Transverse colon (tissue), 4 donors: ENCODE data around the gene GOLGA8N.

Experiments
- EP300 ChIP-seq: sonication (generic); formaldehyde crosslinking; IDR thresholded peaks from one replicate; pipeline ENCODE4 v1.6.1; 2017; ENCODE audit warnings: antibody characterized with exemption, low read depth
- POLR2AphosphoS5 ChIP-seq, 3 donors: sonication (generic); formaldehyde crosslinking; IDR thresholded peaks; one replicate each; pipeline ENCODE4 v1.6.1; 2016; ENCODE audit warnings: antibody characterized with exemption in 3 of 3
- TF ChIP-seq, protein P1 (sequence below), 5 experiments: fragments of 200-600 bp in 3 of 5; fragments of 450-650 bp in 2 of 5; sonication (generic) in 3 of 5; IDR thresholded peaks; 1 replicate in 2 of 5; 2 replicates in 3 of 5; pipeline ENCODE4 v1.5.1; 2016 to 2017; ENCODE audit warnings: antibody characterized with exemption in 5 of 5, inconsistent platforms in 3 of 5, mild to moderate bottlenecking in 2 of 5, moderate library complexity in 1 of 5

DNA sequence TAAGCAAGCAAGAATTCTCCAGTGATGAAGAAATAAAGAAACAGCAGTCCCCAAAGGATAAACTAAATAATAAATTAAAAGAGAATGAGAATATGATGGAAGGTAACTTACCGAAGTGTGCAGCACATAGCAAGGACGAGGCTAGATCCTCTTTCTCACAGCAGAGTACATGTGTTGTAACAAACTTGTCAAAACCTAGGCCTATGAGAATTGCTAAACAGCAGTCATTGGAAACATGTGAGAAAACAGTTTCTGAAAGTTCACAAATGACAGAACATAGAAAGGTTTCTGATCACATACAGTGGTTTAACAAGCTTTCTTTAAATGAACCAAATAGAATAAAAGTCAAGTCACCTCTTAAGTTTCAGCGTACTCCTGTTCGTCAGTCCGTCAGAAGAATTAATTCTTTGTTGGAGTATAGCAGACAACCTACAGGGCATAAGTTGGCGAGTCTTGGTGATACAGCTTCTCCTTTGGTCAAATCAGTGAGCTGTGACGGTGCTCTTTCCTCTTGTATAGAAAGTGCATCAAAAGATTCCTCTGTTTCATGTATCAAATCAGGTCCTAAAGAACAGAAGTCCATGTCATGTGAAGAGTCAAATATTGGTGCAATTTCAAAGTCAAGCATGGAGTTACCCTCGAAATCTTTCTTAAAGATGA, 43.8 kb downstream of the GOLGA8N start:
- TF ChIP-seq, protein P1, sequence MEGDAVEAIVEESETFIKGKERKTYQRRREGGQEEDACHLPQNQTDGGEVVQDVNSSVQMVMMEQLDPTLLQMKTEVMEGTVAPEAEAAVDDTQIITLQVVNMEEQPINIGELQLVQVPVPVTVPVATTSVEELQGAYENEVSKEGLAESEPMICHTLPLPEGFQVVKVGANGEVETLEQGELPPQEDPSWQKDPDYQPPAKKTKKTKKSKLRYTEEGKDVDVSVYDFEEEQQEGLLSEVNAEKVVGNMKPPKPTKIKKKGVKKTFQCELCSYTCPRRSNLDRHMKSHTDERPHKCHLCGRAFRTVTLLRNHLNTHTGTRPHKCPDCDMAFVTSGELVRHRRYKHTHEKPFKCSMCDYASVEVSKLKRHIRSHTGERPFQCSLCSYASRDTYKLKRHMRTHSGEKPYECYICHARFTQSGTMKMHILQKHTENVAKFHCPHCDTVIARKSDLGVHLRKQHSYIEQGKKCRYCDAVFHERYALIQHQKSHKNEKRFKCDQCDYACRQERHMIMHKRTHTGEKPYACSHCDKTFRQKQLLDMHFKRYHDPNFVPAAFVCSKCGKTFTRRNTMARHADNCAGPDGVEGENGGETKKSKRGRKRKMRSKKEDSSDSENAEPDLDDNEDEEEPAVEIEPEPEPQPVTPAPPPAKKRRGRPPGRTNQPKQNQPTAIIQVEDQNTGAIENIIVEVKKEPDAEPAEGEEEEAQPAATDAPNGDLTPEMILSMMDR (IDR thresholded peaks at IDR 0.05) = no peak
- TF ChIP-seq POLR2AphosphoS5 (IDR thresholded peaks at IDR 0.05) (no peak), EP300 (no peak)
